ENCODE results near the gene STXBP6.
"Not testable (repeated sequence)": the region's sequence is repeated elsewhere in the genome, so short reads cannot be mapped to it uniquely, and the experiment has no call there.

GRCh38 chr14:24803426-24803825 is 246.5 kb downstream of the STXBP6 start:
- TF ChIP-seq POLR2A (IDR thresholded peaks at IDR 0.05; ENCODE audit: low read length); GATA1 (IDR thresholded peaks at IDR 0.05; ENCODE audit: low read depth, low read length): not testable (repeated sequence)

Measured in erythroblast (primary cell).